Measurements from ENCODE around the gene CTAGE1.
"Not testable (repeated sequence)": the region's sequence is repeated elsewhere in the genome, so short reads cannot be mapped to it uniquely, and the experiment has no call there.

DNA sequence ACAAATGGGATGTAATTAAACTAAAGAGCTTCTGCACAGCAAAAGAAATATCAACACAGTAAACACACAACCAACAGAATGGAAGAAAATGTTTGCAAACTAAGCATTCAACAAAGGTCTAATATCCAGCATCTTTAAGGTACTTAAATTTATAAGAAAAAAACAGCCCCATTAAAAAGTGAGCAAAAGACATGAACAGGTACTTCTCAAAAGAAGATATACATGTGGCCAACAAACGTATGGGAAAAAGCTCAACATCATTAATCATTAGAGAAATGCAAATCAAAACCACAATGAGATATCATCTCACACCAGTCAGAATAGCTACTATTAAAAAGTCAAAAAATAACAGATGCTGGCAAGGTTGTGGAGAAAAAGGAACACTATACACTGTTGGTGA, 32.6 kb upstream of the CTAGE1 start:
- TF ChIP-seq, protein P1, sequence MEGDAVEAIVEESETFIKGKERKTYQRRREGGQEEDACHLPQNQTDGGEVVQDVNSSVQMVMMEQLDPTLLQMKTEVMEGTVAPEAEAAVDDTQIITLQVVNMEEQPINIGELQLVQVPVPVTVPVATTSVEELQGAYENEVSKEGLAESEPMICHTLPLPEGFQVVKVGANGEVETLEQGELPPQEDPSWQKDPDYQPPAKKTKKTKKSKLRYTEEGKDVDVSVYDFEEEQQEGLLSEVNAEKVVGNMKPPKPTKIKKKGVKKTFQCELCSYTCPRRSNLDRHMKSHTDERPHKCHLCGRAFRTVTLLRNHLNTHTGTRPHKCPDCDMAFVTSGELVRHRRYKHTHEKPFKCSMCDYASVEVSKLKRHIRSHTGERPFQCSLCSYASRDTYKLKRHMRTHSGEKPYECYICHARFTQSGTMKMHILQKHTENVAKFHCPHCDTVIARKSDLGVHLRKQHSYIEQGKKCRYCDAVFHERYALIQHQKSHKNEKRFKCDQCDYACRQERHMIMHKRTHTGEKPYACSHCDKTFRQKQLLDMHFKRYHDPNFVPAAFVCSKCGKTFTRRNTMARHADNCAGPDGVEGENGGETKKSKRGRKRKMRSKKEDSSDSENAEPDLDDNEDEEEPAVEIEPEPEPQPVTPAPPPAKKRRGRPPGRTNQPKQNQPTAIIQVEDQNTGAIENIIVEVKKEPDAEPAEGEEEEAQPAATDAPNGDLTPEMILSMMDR (conservative IDR thresholded peaks at IDR 0.05 in 1 of 2, IDR thresholded peaks at IDR 0.05 in 1 of 2; ENCODE audit: low read depth in 1 of 2, low read length in 2 of 2), result not testable (repeated sequence)
- not testable (repeated sequence) for TF ChIP-seq EZH2 (IDR thresholded peaks at IDR 0.05; ENCODE audit: low read length, missing control alignments)
